ENCODE results near the gene WIZ.

Gene WIZ

DNA sequence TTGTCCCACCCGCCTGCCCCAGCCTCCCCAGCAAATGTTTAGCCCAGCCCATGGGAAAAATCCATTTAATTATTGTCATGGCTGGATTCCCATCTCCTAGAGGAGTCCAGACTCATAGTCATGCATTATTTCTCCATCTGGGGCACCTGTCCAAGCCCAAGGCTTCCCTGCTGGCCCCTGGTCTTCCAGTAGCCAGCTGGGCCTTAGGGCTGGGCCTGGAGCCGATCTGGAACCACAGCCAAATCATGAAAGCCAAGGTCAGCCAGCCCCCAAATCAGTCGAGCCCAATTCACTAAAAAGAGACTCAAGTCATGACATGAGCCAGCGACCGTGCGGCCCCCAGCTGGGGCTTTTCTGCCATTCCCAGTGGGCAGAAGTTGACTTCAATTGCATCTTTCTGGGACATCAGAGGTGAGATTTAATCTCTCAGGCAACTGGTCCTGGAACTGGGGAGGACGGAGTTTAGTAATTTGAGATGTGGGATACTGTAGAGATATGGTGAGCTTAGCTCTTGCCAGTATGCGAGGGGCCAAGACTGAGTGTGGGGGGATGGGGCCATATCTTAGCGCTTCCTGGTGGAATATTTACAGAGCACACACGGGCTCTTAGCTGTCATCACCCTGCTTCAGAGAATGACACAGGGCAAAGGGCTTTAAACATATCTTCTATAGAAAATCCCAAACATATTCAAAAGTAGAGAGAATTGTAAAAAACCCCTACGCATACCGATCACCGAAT, 38.9 kb upstream of the WIZ start:
- TF ChIP-seq TAF1 (IDR thresholded peaks at IDR 0.05; ENCODE audit: low read depth) (no peak), EGR1 (IDR thresholded peaks at IDR 0.05) (no peak), EP300 (IDR thresholded peaks at IDR 0.05; ENCODE audit: borderline replicate concordance) (no peak), CEBPB (IDR thresholded peaks at IDR 0.05) (no peak), CREB1 (IDR thresholded peaks at IDR 0.05; ENCODE audit: low read depth) (no peak), NFIC (IDR thresholded peaks at IDR 0.05) (no peak), TCF12 (IDR thresholded peaks at IDR 0.05; ENCODE audit: low read depth) (no peak)

DNA sequence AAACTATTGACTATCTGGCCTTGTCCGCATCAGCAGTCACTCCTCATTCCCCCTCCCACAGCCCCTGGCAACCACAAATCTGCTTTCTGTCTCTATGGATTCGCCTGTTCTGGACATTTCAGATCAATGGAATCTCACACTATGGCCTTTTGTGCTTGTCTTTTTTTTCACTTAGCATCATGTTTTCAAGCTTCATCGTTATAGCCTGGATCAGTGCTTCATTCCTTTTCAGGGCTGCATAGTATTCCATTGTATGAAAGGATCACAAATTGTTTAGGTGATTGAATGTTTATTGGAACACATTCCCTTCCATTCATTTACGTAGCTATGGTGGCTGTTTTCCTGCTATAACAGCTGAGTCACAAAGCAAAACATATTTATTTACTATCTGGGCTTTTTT, 37.3 kb upstream of the WIZ start:
- TF ChIP-seq TCF12 (IDR thresholded peaks at IDR 0.05; ENCODE audit: low read depth) (no peak), CREB1 (IDR thresholded peaks at IDR 0.05; ENCODE audit: low read depth) (no peak), EP300 (IDR thresholded peaks at IDR 0.05; ENCODE audit: borderline replicate concordance) (no peak), TEAD4 (IDR thresholded peaks at IDR 0.05) (no peak), NFIC (IDR thresholded peaks at IDR 0.05) (no peak), CEBPB (IDR thresholded peaks at IDR 0.05) (no peak)
- TF ChIP-seq, protein P1, sequence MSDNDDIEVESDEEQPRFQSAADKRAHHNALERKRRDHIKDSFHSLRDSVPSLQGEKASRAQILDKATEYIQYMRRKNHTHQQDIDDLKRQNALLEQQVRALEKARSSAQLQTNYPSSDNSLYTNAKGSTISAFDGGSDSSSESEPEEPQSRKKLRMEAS (IDR thresholded peaks at IDR 0.05) = no peak
- TF ChIP-seq, protein P2, sequence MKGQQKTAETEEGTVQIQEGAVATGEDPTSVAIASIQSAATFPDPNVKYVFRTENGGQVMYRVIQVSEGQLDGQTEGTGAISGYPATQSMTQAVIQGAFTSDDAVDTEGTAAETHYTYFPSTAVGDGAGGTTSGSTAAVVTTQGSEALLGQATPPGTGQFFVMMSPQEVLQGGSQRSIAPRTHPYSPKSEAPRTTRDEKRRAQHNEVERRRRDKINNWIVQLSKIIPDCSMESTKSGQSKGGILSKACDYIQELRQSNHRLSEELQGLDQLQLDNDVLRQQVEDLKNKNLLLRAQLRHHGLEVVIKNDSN (IDR thresholded peaks at IDR 0.05) = no peak

DNA sequence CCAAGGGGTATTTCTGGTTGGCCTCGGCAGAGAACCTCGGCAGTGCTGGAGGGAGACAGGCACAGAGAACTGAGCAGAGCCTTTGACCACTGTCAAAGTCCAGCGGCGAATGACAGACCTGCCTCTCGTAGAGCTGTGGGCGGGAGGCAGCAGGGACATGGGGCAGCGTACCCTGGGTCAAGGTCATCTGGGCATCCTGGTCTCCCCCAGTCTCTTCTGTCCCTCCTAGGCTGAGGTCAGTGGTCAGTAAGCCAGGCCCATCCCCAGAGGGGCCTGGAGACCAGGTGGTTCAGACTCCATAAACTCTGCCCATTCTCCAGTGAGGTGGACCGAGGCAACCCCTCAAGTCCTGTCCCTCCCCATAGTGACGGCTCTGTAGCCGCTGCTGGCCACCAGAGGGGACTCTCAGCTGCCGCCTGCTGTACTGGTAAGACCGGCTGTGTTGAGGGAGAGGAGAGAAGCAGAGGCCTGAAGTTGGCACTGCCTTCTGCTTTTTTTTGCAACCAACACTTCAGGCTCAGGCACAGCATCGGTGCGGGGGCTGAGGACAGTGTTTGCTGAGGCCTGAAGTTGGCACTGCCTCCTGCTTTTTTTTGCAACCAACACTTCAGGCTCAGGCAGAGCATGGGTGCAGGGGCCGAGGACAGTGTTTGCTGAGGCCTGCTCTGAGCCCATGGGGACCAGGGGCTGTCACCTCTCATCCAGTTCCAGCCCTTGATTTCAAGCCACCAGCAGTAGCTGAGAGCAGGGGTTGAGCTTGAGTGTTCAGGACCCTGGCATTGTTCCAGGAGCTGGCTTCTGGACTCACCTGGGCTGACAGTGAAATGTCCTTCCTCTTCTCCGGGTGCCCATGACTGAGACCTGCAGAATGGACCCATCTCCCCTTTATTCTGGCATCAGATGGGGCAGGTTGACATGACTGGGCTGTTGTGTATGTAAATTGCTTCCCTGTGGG, 29.9 kb upstream of the WIZ start, which contains the start of gene PGLYRP2:
TSS of gene PGLYRP2 (minus strand) at position 111 of the 955 bp plus-strand sequence. CDS start 130 bp downstream, outside the sequence.
- TF ChIP-seq TCF12 (IDR thresholded peaks at IDR 0.05; ENCODE audit: low read depth) = no peak
- TF ChIP-seq FOXM1 (IDR thresholded peaks at IDR 0.05; ENCODE audit: borderline replicate concordance, low read depth) = no peak
- TF ChIP-seq, protein P3, sequence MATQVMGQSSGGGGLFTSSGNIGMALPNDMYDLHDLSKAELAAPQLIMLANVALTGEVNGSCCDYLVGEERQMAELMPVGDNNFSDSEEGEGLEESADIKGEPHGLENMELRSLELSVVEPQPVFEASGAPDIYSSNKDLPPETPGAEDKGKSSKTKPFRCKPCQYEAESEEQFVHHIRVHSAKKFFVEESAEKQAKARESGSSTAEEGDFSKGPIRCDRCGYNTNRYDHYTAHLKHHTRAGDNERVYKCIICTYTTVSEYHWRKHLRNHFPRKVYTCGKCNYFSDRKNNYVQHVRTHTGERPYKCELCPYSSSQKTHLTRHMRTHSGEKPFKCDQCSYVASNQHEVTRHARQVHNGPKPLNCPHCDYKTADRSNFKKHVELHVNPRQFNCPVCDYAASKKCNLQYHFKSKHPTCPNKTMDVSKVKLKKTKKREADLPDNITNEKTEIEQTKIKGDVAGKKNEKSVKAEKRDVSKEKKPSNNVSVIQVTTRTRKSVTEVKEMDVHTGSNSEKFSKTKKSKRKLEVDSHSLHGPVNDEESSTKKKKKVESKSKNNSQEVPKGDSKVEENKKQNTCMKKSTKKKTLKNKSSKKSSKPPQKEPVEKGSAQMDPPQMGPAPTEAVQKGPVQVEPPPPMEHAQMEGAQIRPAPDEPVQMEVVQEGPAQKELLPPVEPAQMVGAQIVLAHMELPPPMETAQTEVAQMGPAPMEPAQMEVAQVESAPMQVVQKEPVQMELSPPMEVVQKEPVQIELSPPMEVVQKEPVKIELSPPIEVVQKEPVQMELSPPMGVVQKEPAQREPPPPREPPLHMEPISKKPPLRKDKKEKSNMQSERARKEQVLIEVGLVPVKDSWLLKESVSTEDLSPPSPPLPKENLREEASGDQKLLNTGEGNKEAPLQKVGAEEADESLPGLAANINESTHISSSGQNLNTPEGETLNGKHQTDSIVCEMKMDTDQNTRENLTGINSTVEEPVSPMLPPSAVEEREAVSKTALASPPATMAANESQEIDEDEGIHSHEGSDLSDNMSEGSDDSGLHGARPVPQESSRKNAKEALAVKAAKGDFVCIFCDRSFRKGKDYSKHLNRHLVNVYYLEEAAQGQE (IDR thresholded peaks at IDR 0.05; ENCODE audit: low read depth) = no peak
- no peak for TF ChIP-seq TAF1 (IDR thresholded peaks at IDR 0.05; ENCODE audit: low read depth)
- TF ChIP-seq EGR1 (IDR thresholded peaks at IDR 0.05) = no peak
- no peak for TF ChIP-seq CEBPB (IDR thresholded peaks at IDR 0.05)
- no peak for TF ChIP-seq TEAD4 (IDR thresholded peaks at IDR 0.05)
- peak; percentile 45; the same call in 1 of the 2 replicates for TF ChIP-seq RAD21 (IDR thresholded peaks at IDR 0.05; ENCODE audit: low read depth)

DNA sequence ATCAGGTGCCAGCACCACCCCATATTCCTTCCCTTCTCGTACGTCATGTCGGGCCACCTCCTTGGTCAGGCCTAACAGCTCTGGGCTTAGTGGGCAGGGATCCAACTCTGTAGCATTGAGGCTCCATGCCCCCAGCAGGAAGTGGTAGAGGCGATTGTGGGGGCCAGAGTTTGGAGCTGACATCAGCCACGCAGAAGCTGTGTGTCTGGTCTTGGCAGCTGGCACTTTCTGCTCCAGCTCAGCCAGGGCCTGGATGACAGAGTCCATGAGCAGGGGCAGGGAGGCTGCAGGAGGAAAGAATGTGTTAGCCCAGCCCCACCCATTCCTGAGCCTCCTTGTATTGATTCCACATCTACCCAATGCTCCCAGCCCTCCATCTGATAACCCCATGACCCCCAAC, 26.6 kb upstream of the WIZ start:
- TF ChIP-seq CREB1 (IDR thresholded peaks at IDR 0.05; ENCODE audit: low read depth) (no peak), TCF12 (IDR thresholded peaks at IDR 0.05; ENCODE audit: low read depth) (no peak), RAD21 (IDR thresholded peaks at IDR 0.05; ENCODE audit: low read depth) (no peak), NFIC (IDR thresholded peaks at IDR 0.05) (no peak), ZBTB7A (IDR thresholded peaks at IDR 0.05; ENCODE audit: low read depth) (no peak), EP300 (IDR thresholded peaks at IDR 0.05; ENCODE audit: borderline replicate concordance) (no peak), FOXM1 (IDR thresholded peaks at IDR 0.05; ENCODE audit: borderline replicate concordance, low read depth) (no peak), TEAD4 (IDR thresholded peaks at IDR 0.05) (no peak), YY1 (IDR thresholded peaks at IDR 0.05; ENCODE audit: low read depth) (no peak), EGR1 (IDR thresholded peaks at IDR 0.05) (no peak), TAF1 (IDR thresholded peaks at IDR 0.05; ENCODE audit: low read depth) (no peak), CEBPB (IDR thresholded peaks at IDR 0.05) (no peak)
- TF ChIP-seq, protein P3 (IDR thresholded peaks at IDR 0.05; ENCODE audit: low read depth) = no peak
- TF ChIP-seq, protein P1 (IDR thresholded peaks at IDR 0.05) = no peak
- TF ChIP-seq, protein P2 (IDR thresholded peaks at IDR 0.05) = no peak

DNA sequence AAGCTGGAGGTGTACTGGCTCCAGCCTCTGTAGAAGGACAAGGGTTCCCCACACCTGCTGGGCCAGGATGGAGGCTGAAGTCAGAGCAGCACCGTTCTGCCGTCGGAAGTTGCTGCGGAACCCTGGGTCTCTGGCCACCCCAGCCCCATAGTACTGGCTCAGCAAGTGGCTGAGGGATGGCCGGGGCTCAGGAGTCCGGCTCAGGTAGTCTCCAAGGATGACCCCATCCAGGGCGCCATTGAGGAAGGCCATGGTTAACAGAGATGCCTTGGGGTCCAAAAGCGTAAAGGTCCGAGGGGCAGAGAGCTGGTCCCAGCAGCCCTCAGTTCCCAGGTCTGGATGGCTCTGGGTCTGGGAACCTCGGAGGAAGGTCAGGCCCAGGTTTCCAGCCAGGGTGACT, 25.9 kb upstream of the WIZ start:
- no peak for TF ChIP-seq NFIC (IDR thresholded peaks at IDR 0.05)
- no peak for TF ChIP-seq EP300 (IDR thresholded peaks at IDR 0.05; ENCODE audit: borderline replicate concordance)
- TF ChIP-seq RAD21 (IDR thresholded peaks at IDR 0.05; ENCODE audit: low read depth) = no peak
- TF ChIP-seq, protein P3 (IDR thresholded peaks at IDR 0.05; ENCODE audit: low read depth) = no peak
- TF ChIP-seq TAF1 (IDR thresholded peaks at IDR 0.05; ENCODE audit: low read depth) = no peak
- no peak for TF ChIP-seq CEBPB (IDR thresholded peaks at IDR 0.05)
- no peak for TF ChIP-seq ZBTB7A (IDR thresholded peaks at IDR 0.05; ENCODE audit: low read depth)
- TF ChIP-seq EGR1 (IDR thresholded peaks at IDR 0.05) = no peak
- no peak for TF ChIP-seq CREB1 (IDR thresholded peaks at IDR 0.05; ENCODE audit: low read depth)
- no peak for TF ChIP-seq FOXM1 (IDR thresholded peaks at IDR 0.05; ENCODE audit: borderline replicate concordance, low read depth)
- TF ChIP-seq, protein P2 (IDR thresholded peaks at IDR 0.05) = no peak
- no peak for TF ChIP-seq YY1 (IDR thresholded peaks at IDR 0.05; ENCODE audit: low read depth)
- no peak for TF ChIP-seq TCF12 (IDR thresholded peaks at IDR 0.05; ENCODE audit: low read depth)
- no peak for TF ChIP-seq TEAD4 (IDR thresholded peaks at IDR 0.05)
- TF ChIP-seq, protein P1 (IDR thresholded peaks at IDR 0.05) = no peak
